ENCODE measurements around the gene LHX3.

Gene LHX3

GRCh38 chr9:136192289-136193126 lies 12.4 kb downstream of the LHX3 start:
- DNase-seq (ENCODE audit: low read depth): peak; percentile 14

GRCh38 chr9:136191960-136192286 lies 13.0 kb downstream of the LHX3 start:
- no peak for DNase-seq (ENCODE audit: low read depth)

GRCh38 chr9:136191099-136191959 lies 13.6 kb downstream of the LHX3 start:
- DNase-seq (ENCODE audit: low read depth): no peak

- DNase-seq (ENCODE audit: low read depth): no peak
Measured at GRCh38 chr9:136190656-136191055, 14.3 kb downstream of the LHX3 start.

GRCh38 chr9:136190237-136190601 lies 14.7 kb downstream of the LHX3 start:
- no peak for DNase-seq (ENCODE audit: low read depth)

- no peak for DNase-seq (ENCODE audit: low read depth)
Measured at GRCh38 chr9:136189394-136190236, 15.3 kb downstream of the LHX3 start.

GRCh38 chr9:136187683-136188586 lies 17.0 kb downstream of the LHX3 start:
- no peak for DNase-seq (ENCODE audit: low read depth)

- no peak for DNase-seq (ENCODE audit: low read depth)
Measured at GRCh38 chr9:136187197-136187596, 17.7 kb downstream of the LHX3 start.

- DNase-seq (ENCODE audit: low read depth): no peak
Measured at GRCh38 chr9:136186386-136186785, 18.5 kb downstream of the LHX3 start.

- DNase-seq (ENCODE audit: low read depth): no peak
Measured at GRCh38 chr9:136185596-136186366, 19.1 kb downstream of the LHX3 start.

- DNase-seq (ENCODE audit: low read depth): no peak
Measured at GRCh38 chr9:136185066-136185465, 19.9 kb downstream of the LHX3 start.

- no peak for DNase-seq (ENCODE audit: low read depth)
Measured at GRCh38 chr9:136182850-136183422, 22.0 kb downstream of the LHX3 start.

- DNase-seq (ENCODE audit: low read depth): no peak
Measured at GRCh38 chr9:136182420-136182787, 22.5 kb downstream of the LHX3 start.

GRCh38 chr9:136181784-136182419 lies 23.0 kb downstream of the LHX3 start:
- DNase-seq (ENCODE audit: low read depth): no peak

- DNase-seq (ENCODE audit: low read depth): no peak
Measured at GRCh38 chr9:136180586-136180985, 24.3 kb downstream of the LHX3 start.

GRCh38 chr9:136179761-136180160 lies 25.2 kb downstream of the LHX3 start:
- DNase-seq (ENCODE audit: low read depth): no peak

- DNase-seq (ENCODE audit: low read depth): no peak
Measured at GRCh38 chr9:136179101-136179616, 25.8 kb downstream of the LHX3 start.

GRCh38 chr9:136178773-136179075 lies 26.2 kb downstream of the LHX3 start:
- DNase-seq (ENCODE audit: low read depth): no peak

GRCh38 chr9:136178061-136178772 lies 26.7 kb downstream of the LHX3 start:
- DNase-seq (ENCODE audit: low read depth): no peak

Data from fibroblast of the conjunctiva (primary cell).